ENCODE measurements around the gene CYBB.

Gene CYBB

GRCh38 chrX:37759878-37760418, 19.9 kb upstream of the CYBB start:
- Histone ChIP-seq H3K27me3 (ENCODE audit: control insufficient read depth, low read length) (no peaks in the 10 kb centered on the region), H3K79me2 (ENCODE audit: control insufficient read depth, low read length) (no peaks in the 10 kb centered on the region), H3K4me2 (ENCODE audit: low read length) (peak overlapping the region; percentile 49), H3K36me3 (ENCODE audit: control insufficient read depth, low read length) (no peaks in the 10 kb centered on the region), H3K4me3 (ENCODE audit: low read length) (peak overlapping the region; percentile 42), H3K4me1 (ENCODE audit: control insufficient read depth, low read length) (peaks cover 86% of the 10 kb centered on the region), H3K9me3 (ENCODE audit: control insufficient read depth, insufficient read depth, low read length) (no peaks in the 10 kb centered on the region), H4K20me1 (ENCODE audit: control insufficient read depth, insufficient read depth, low read depth, low read length) (no peaks in the 10 kb centered on the region), H3F3A (ENCODE audit: control insufficient read depth, insufficient read depth) (no peaks in the 10 kb centered on the region), H3K9me2 (replicated peaks; ENCODE audit: control insufficient read depth, low read length) (no peaks in the 10 kb centered on the region), H3K27ac (ENCODE audit: low read depth, low read length) (peak overlapping the region; percentile 27; the same call in 1 of the 2 replicates)
- TF ChIP-seq CTCF (IDR thresholded peaks at IDR 0.05; ENCODE audit: low read depth, low read length, poor library complexity, severe bottlenecking) (no peak), EZH2phosphoT487 (IDR thresholded peaks at IDR 0.05; ENCODE audit: borderline replicate concordance, low read length) (no peak)

- Histone ChIP-seq H3K4me1 (ENCODE audit: control insufficient read depth, low read length) (peaks cover 65% of the 10 kb centered on the region), H3K36me3 (ENCODE audit: control insufficient read depth, low read length) (no peaks in the 10 kb centered on the region), H3K27me3 (ENCODE audit: control insufficient read depth, low read length) (no peaks in the 10 kb centered on the region), H4K20me1 (ENCODE audit: control insufficient read depth, insufficient read depth, low read depth, low read length) (no peaks in the 10 kb centered on the region), H3K9me3 (ENCODE audit: control insufficient read depth, insufficient read depth, low read length) (no peaks in the 10 kb centered on the region), H3K27ac (ENCODE audit: low read depth, low read length) (peak overlapping the region; percentile 18), H3K79me2 (ENCODE audit: control insufficient read depth, low read length) (no peaks in the 10 kb centered on the region), H3K9me2 (replicated peaks; ENCODE audit: control insufficient read depth, low read length) (no peaks in the 10 kb centered on the region), H3F3A (ENCODE audit: control insufficient read depth, insufficient read depth) (no peaks in the 10 kb centered on the region), H3K4me2 (ENCODE audit: low read length) (peak overlapping the region; percentile 38; the same call in 1 of the 2 replicates), H3K4me3 (ENCODE audit: low read length) (no peak overlapping the region)
- TF ChIP-seq EZH2phosphoT487 (IDR thresholded peaks at IDR 0.05; ENCODE audit: borderline replicate concordance, low read length) (no peak), CTCF (IDR thresholded peaks at IDR 0.05; ENCODE audit: low read depth, low read length, poor library complexity, severe bottlenecking) (no peak)
These were observed 16.5 kb upstream of the CYBB start for GRCh38 chrX:37763400-37763799.

GRCh38 chrX:37765507-37765906, 14.4 kb upstream of the CYBB start:
- Histone ChIP-seq H3K79me2 (ENCODE audit: control insufficient read depth, low read length) (no peaks in the 10 kb centered on the region), H3K4me2 (ENCODE audit: low read length) (no peak overlapping the region), H3K9me2 (replicated peaks; ENCODE audit: control insufficient read depth, low read length) (no peaks in the 10 kb centered on the region), H4K20me1 (ENCODE audit: control insufficient read depth, insufficient read depth, low read depth, low read length) (no peaks in the 10 kb centered on the region), H3K4me1 (ENCODE audit: control insufficient read depth, low read length) (peaks cover 44% of the 10 kb centered on the region), H3K27me3 (ENCODE audit: control insufficient read depth, low read length) (no peaks in the 10 kb centered on the region), H3K27ac (ENCODE audit: low read depth, low read length) (no peak overlapping the region), H3K9me3 (ENCODE audit: control insufficient read depth, insufficient read depth, low read length) (no peaks in the 10 kb centered on the region), H3F3A (ENCODE audit: control insufficient read depth, insufficient read depth) (no peaks in the 10 kb centered on the region), H3K36me3 (ENCODE audit: control insufficient read depth, low read length) (no peaks in the 10 kb centered on the region), H3K4me3 (ENCODE audit: low read length) (no peak overlapping the region)
- TF ChIP-seq CTCF (IDR thresholded peaks at IDR 0.05; ENCODE audit: low read depth, low read length, poor library complexity, severe bottlenecking) = no peak
- no peak for TF ChIP-seq EZH2phosphoT487 (IDR thresholded peaks at IDR 0.05; ENCODE audit: borderline replicate concordance, low read length)

Data from DOHH2 (cell line).